COR-L47 (cell line): Measurements from ENCODE around the gene LRP1B.

Experiments used
- DNase-seq: peaks from one replicate; lab custom pipeline; 2025; lab: John Stamatoyannopoulos, UW

The LRP1B gene

DNA sequence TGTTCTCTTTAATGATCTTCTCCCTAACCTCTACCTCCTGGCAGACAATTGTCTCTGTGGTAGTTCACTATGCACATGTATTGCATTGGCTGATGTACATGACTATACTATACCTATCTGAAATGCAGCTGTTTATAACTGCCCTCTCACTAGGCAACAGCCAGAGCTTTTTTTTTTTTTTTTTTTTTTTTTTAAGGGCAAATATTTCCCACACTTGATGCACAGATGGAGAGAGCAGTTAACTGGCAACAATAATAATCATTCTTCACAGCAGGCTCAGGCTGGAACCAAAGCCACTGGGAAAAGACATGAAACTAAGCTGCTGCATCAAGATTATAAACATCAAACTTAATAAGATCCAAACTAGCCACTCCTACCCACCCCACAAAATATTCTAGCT is 707.7 kb downstream of the LRP1B start:
- no peak for DNase-seq

- no peak for DNase-seq
These were observed 713.5 kb downstream of the LRP1B start for GRCh38 chr2:141417246-141417797.

DNA sequence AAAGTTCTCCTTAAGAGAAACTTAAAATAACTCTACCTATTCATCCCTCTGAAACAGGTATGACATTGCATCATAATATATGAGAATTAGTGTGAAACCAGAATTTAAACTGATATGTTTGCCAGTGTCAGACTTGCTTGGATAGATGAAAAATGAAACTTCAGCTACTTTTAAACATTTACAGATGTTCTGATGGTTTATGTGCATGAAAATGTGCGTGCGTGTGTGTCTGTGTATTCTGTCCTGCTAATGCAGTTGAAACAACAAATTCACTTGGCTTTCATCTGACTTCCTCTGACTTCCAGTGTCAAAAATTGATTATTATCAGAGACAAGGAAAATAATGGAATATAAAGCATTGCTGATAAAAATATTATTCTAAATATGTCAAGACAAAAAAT is 719.4 kb downstream of the LRP1B start:
- no peak for DNase-seq

- DNase-seq, result no peak
These were observed 731.5 kb downstream of the LRP1B start for GRCh38 chr2:141399270-141399669.

DNA sequence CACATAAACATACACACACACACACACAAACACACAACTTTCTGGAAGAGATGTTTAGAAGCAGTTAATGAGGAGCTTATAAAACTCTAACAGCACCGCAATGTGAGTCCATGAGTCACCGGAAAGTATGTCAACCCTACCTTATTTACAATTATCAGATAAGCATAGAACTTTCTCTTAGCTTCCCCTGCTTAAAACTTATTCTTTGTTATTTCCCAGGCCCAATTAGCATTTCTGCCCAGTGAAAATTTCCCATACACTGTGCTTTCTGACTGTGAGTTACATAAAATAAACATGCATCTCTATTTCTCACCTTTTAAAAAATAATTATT is 737.6 kb downstream of the LRP1B start:
- no peak for DNase-seq

- no peak for DNase-seq
These were observed 738.2 kb downstream of the LRP1B start for GRCh38 chr2:141392517-141393213.

DNA sequence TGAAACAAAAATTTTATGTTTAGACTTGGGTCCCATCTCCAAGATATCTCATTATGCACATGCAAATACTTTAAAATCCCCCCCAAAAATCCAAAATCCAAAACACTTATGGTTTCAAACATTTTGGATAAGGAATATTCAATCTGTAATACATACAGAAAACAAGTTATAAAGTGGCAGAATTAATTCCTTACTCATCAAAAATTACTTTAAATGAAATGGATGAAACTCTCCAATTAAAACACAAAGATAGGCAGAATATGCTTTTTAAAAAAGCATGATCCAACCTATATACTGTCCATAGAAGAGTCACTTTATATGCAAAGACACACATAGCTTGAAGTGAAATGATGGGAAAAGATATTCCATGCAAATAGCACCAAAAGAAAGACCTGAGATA is 744.6 kb downstream of the LRP1B start:
- no peak for DNase-seq

- DNase-seq, result no peak
These were observed 746.1 kb downstream of the LRP1B start for GRCh38 chr2:141384676-141385075.

DNA sequence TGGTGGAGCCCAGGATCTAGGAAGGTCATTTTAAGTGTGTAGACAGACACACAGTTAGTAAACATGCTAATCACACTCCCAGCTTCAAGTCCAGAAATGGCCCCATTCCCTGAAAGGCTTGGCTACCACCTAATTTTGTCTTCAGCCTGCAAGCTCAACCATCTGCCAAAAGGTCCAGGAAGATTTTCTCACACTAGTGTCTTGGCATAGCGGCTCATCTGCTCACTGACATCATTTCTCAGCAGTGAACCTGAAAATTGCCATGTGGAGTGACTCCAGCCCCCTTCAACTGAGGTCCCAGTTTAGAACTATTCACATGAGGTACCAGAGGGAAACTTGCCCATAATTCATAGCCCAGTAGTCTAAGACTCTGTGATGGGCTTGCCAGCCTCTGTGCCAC is 748.9 kb downstream of the LRP1B start:
- no peak for DNase-seq

DNA sequence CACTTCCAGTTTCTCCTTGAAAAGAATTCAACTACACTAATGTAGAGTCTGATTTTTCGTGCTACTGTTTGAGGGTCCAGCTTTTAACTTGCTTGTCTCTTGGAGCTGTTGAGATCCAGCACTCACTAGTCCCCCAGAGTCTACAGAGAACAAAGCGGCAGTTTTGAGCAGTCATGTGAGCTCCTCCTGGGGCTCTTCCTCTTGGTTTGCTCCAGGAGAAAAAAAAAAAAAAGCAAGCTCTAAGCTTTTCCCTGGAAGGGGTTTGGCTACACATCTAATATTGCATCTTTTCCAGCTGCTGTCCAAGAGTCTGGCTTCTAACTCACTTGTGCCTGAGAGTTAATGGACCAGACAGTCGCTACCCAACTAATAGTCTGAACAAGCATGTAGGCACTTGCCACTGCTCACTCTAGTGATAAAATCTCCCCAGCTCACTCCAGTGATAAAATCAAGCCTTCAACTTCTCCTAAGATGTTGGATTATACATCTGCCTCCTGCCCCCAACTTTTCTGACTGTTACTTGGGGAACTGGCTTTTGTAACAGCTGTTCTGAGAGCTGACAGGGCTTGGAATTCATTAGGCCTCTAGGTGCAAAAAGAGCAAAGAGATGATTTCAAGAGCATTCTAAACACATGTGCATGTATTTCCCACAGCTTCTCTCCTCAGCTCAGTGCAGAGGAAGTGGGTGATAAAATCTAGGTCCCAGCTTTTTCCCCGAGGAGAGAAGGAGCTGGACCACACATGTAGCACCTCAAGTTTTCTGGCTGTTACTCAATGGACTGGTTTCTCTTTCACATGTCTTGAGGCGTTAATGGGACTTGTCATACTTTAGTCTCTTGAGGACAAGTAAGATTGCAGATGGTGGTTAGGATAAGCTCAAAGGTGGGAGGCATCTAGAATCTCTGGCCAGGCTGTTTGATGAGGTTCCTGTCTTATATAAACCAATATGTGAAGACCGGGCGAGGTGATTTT is 750.5 kb downstream of the LRP1B start:
- no peak for DNase-seq

- DNase-seq, result no peak
These were observed 766.0 kb downstream of the LRP1B start for GRCh38 chr2:141364821-141365220.

DNA sequence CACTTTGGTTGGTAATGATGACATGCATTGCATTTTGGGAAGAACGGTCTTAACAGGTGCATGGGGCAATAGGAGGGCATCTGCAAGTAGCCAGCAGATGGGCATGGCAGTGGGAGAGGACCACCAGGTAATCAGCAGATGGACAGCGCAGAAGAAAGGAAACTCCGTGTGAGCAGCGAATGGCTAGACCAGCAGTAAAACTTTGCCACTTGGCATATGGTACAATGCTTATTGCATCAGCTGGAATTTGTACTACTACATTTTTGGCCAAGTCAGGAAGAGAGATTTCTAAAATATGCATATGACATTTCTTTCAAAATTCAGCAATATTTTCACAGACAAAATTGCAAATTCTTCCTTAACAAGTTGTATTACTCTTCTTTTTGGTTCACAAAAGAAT is 768.5 kb downstream of the LRP1B start:
- no peak for DNase-seq

GRCh38 chr2:141348481-141348880 is 782.3 kb downstream of the LRP1B start:
- DNase-seq, result no peak

GRCh38 chr2:141341444-141341843 is 789.4 kb downstream of the LRP1B start:
- DNase-seq, result no peak

DNA sequence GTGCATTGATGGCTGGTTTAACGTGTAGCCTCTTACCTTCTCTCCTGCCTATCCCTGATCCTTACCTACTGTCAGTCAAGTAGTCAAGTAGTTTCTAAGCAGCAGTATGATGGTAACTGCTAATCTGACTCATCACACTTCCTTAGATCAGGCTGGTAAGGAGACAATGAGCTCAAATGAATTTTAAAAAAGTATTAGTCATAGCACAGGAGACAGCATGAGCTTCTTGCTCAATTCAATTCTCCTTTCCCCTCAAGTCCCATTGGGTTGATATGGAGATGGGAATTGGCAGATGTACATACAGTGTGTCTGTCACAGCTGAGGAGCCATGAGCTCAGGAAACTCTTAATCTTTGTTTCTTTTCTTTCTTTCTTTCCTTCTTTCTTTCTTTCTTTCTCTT is 799.7 kb downstream of the LRP1B start:
- DNase-seq, result no peak

GRCh38 chr2:141329964-141330363 is 800.9 kb downstream of the LRP1B start:
- no peak for DNase-seq

DNA sequence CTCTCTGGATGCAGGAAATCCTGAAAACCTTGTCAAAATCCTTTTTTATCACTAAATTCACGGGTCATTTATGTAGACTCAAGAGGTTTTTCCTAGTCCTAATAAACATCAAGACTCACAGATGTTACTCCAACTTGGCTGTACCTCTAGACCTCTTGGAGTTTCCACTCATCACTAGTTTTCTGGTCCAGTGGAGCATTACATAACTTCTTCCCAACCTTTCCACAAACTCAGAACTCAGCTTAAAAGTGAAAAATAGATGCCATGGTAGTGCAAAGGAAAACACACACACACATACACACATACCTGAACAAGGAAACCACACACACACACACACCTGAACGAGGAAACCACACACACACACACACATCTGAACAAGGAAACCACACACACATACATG is 807.2 kb downstream of the LRP1B start:
- DNase-seq, result no peak

DNA sequence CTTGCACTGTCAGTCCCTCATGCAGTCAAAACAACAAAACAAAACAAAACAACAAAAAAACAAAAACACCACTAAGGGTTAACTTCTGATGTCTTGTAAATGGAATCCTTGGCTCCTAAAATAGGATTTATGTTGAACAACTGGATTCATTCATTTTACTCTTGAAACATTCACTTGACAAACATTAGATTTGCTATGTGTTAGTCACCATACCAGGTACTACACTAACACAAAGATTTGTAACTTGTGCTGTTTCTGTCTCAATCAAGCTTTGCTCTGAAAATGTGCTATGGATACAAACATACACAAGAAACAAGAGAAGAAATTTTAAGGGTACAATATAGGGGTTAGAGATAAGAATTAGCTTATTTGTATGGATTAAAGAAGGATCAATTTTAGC is 812.8 kb downstream of the LRP1B start:
- DNase-seq, result no peak

- DNase-seq, result no peak
These were observed 814.2 kb downstream of the LRP1B start for GRCh38 chr2:141316606-141317005.

GRCh38 chr2:141316103-141316502 is 814.7 kb downstream of the LRP1B start:
- DNase-seq, result no peak

DNA sequence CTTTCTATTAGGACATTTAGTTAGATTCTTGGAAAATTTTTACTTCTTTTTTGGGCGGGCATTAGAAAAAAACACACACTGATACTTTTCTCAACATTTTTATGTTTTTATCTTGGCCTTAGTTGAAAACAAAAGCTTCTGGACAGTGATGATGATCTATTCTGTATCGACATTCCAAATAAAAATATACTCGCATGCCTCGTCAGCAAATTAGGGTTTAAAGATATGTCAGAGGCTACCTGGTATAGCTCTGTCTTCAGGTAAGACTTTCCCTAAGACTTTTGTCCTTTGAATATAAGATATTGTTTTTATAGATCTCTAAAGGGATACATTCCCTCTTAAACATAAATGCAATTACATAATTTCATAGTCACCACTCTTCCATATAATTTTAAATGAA is 816.8 kb downstream of the LRP1B start:
- no peak for DNase-seq

GRCh38 chr2:141311430-141311829 is 819.4 kb downstream of the LRP1B start:
- no peak for DNase-seq

GRCh38 chr2:141306368-141306767 is 824.4 kb downstream of the LRP1B start:
- DNase-seq, result no peak
